SK-N-MC (cell line): ENCODE data around the gene CAPSL.
"Not testable (repeated sequence)": the region's sequence is repeated elsewhere in the genome, so short reads cannot be mapped to it uniquely, and the experiment has no call there.

Experiments used
- DNase-seq: peaks from one replicate; pipeline ENCODE4 v3.0.0-alpha.2; 2011; ENCODE audit warnings: low read depth, low spot score
- H3K27ac ChIP-seq: fragments of 200-600 bp; sonication (generic); 2 replicates; pipeline ENCODE4 v1.5.1; 2016; ENCODE audit warnings: mixed run types
- H3K36me3 ChIP-seq: fragments of 200-600 bp; sonication (generic); 2 replicates; pipeline ENCODE4 v1.6.1; 2017; ENCODE audit warnings: antibody characterized with exemption, low read length, mixed read lengths; ENCODE audit not compliant: insufficient read depth
- H3K4me3 ChIP-seq: fragments of 200-600 bp; sonication (generic); 2 replicates; pipeline ENCODE4 v1.5.1; 2016
- H3K9ac ChIP-seq: fragments of 200-600 bp; sonication (generic); 2 replicates; pipeline ENCODE4 v1.8.0; 2017; ENCODE audit warnings: mixed run types, mixed read lengths; ENCODE audit not compliant: insufficient read length
- H3K9me3 ChIP-seq: fragments of 200-600 bp; sonication (generic); 2 replicates; pipeline ENCODE4 v1.6.1; 2017; ENCODE audit warnings: low read depth, mild to moderate bottlenecking, antibody characterized with exemption, low read length, moderate library complexity, mixed read lengths
- EZH2 ChIP-seq: fragments of 200-600 bp; sonication (generic); IDR thresholded peaks from one replicate; pipeline ENCODE4 v1.6.1; 2017; ENCODE audit warnings: antibody characterized with exemption
- FOXP2 ChIP-seq: optimal IDR thresholded peaks from 2 replicates; pipeline ENCODE3; 2011; ENCODE audit warnings: mild to moderate bottlenecking, moderate library complexity; ENCODE audit not compliant: insufficient read depth; ENCODE audit errors: extremely low read length, control extremely low read depth
- POLR2AphosphoS5 ChIP-seq: IDR thresholded peaks from 2 replicates; pipeline ENCODE4 v1.6.1; 2012; ENCODE audit warnings: mild to moderate bottlenecking, low read depth, low read length, borderline replicate concordance

CAPSL gene

DNA sequence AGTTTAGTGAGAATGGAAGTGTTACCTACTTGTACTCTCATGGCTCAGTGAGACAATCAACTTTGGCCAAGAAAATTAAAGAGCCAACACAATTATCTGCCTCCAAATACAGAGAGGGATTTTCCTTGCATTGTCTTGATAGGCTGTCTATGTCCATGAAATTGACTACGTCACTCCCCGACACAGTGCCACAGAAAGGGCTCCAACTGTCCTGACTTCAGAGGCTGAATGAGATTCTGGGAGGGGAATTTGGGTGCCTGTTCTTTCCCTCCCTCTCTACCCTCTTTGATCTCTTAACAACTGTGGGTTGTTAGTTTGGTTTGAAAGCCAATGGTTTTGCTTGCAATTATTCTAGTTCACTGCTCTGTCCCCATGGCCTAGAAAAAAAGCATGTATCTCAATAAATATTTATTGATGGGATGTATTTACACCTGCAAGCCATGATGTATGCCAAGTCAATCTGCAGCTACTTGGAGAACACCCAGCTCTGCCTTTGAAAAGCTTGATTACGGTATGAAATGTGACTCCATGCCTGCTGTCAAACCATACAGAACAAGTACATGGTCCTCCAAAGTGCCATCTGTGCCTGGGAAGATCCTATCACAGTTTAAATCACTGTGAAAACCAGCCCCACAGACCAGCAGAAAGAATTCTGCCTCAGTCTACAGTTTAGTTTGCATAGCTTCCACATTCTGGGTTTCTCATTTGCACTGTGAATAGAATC is 37.3 kb downstream of the CAPSL start:
- Histone ChIP-seq H3K36me3 (no peaks in the 10 kb centered on the region), H3K9ac (no peak overlapping the region), H3K27ac (no peak overlapping the region), H3K4me3 (no peak overlapping the region), H3K9me3 (no peaks in the 10 kb centered on the region)
- TF ChIP-seq POLR2AphosphoS5 (no peak), EZH2 (no peak), FOXP2 (no peak)
- DNase-seq, result no peak

DNA sequence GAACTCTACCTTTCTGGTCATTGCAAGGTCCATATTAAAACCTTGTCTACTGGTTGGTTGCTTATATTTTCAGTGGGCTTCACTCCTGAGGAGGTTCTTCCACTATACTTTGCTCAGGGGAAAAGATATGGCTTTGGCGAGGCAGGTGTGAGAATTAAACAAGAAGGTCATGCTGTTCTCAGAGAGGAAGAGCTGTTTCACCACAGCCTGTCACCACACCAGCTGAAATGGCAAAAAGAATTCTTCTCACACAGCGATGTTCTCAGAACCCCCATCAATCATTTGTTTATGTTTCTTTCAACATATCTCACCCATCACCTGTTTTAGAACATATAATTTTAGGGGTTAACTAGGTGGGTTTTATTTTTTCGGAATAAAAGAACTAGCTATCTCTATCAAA is 38.6 kb downstream of the CAPSL start:
- Histone ChIP-seq H3K4me3 (no peak overlapping the region), H3K9ac (no peak overlapping the region), H3K27ac (no peak overlapping the region), H3K9me3 (no peaks in the 10 kb centered on the region), H3K36me3 (no peaks in the 10 kb centered on the region)
- DNase-seq, result no peak
- TF ChIP-seq POLR2AphosphoS5, result no peak
- no peak for TF ChIP-seq EZH2
- TF ChIP-seq FOXP2, result no peak

DNA sequence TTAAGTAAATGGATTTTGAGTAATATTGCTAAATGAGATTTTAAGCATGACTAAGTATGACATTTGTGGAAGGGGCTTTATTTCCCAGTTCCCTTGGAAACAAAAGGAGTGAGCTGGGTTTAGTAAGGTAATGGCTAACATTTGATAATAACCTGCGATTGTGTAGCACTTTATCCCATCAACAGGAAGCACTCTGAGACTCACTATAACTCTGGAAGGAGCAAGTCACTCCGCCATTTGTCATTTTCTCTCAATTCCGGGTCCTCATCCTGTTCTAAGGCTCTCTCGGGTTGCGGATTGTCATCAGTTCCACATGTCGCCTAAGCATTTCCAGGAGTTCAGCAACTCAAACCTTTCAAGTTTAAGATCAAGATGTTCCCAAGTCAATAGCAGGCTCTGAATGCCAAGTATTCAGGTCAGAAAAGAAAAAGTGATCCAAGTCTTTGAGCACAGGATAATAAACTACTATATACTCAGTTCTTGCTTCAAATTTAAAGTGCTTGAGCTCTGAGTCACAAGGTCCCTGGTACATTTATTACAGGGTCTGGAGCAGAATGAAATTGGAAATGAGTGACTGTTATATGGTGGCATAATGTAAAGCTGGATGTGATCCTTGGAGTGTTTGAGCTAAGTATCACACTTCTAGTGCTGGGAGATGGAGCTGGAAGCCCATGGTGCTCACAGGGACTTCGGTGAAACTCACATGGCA is 39.3 kb downstream of the CAPSL start:
- Histone ChIP-seq H3K36me3 (no peaks in the 10 kb centered on the region), H3K4me3 (no peak overlapping the region), H3K27ac (no peak overlapping the region), H3K9ac (no peak overlapping the region), H3K9me3 (no peaks in the 10 kb centered on the region)
- DNase-seq, result no peak
- TF ChIP-seq FOXP2, result no peak
- no peak for TF ChIP-seq EZH2
- TF ChIP-seq POLR2AphosphoS5, result no peak

DNA sequence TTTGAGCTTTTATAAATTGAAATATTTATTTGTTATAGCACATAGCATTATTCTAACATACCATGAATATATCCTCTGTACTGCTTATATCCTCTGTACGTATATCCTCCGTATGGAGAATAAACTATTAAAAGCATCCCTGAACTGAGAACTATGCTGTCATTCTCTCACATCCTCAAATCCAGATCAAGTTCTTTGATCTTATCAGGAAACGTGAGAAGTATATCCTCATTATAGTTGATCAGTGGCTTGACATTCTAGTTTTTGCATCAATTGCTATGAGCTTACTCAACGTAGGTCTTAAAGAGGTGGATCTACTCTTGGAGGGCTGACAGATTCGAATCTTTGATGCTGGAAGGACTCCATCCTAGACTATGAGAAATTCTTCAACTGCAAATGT is 44.3 kb downstream of the CAPSL start:
- Histone ChIP-seq H3K27ac (no peak overlapping the region), H3K4me3 (no peak overlapping the region), H3K9ac (no peak overlapping the region), H3K9me3 (no peaks in the 10 kb centered on the region), H3K36me3 (no peaks in the 10 kb centered on the region)
- no peak for TF ChIP-seq FOXP2
- TF ChIP-seq EZH2, result no peak
- TF ChIP-seq POLR2AphosphoS5, result no peak
- no peak for DNase-seq

DNA sequence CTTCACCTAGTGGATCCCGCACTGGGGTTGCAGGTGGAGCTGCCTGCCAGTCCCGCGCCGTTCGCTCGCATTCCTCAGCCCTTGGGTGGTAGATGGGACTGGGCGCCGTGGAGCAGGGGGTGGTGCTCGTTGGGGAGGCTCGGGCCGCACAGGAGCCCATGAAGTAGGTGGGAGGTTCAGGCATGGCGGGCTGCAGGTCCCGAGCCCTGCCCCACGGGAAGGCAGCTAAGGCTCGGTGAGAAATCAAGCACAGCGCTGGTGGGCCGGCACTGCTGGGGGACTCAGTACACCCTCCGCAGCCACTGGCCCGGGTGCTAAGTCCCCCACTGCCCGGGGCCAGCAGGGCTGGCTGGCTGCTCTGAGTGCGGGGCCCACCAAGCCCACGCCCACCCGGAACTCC is 45.6 kb downstream of the CAPSL start:
- DNase-seq, result not testable (repeated sequence)

DNA sequence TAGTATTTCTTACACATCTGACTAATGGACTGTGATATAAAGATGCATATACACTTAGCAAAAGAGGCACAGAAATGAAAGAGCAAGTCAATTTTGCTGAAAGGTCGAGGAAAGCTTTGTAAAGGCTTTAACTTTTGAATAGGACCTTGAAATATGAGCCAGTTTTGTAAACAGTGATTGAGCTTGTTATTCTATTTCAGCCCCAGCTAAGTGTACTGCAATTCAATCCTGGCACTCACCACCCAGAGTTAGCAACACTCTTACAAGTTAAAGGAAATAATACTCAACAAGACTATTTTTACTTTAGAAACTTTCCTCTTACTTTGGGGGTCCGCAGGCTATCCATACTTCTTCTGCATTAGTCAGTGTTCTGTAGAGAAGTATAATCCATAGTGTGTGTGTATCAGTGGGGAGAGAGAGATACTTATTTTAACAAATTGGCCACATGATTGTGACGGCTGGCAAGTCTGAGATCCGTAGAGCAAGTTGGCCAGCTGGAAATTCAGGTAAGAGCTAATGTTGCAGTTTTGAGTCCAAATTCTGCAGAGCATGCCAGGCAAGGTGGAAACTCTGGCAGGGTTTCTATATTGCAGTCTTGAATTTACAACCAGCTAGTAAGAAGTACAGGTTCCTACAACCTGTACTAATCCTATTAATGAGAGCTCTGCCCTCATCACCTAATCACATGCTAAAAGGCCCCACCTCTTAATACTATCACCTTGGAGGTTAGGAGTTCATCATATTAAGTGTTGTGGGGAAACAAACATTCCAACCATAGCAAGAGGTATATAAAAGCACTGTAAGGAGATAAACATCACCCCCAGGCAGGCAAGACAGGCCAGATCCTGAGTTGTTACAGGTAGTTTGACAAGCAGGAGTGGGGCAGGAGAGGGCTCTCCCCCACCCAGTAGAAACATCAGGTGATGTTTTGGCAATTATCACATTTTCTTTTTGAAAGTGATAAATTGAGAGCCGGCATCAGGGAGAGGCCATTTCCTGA is 48.1 kb downstream of the CAPSL start:
- DNase-seq, result no peak
- H3K9ac ChIP-seq, result no peak overlapping the region
- TF ChIP-seq POLR2AphosphoS5, result no peak
- TF ChIP-seq EZH2, result no peak
- TF ChIP-seq FOXP2, result no peak
- H3K4me3 ChIP-seq, result no peak overlapping the region
- no peaks in the 10 kb centered on the region for H3K36me3 ChIP-seq
- no peaks in the 10 kb centered on the region for H3K9me3 ChIP-seq
- no peak overlapping the region for H3K27ac ChIP-seq

More for the DNA sequence above, 45.6 kb downstream of the CAPSL start:
- not testable (repeated sequence) for H3K27ac ChIP-seq, H3K36me3 ChIP-seq, H3K4me3 ChIP-seq, H3K9me3 ChIP-seq, H3K9ac ChIP-seq

DNA sequence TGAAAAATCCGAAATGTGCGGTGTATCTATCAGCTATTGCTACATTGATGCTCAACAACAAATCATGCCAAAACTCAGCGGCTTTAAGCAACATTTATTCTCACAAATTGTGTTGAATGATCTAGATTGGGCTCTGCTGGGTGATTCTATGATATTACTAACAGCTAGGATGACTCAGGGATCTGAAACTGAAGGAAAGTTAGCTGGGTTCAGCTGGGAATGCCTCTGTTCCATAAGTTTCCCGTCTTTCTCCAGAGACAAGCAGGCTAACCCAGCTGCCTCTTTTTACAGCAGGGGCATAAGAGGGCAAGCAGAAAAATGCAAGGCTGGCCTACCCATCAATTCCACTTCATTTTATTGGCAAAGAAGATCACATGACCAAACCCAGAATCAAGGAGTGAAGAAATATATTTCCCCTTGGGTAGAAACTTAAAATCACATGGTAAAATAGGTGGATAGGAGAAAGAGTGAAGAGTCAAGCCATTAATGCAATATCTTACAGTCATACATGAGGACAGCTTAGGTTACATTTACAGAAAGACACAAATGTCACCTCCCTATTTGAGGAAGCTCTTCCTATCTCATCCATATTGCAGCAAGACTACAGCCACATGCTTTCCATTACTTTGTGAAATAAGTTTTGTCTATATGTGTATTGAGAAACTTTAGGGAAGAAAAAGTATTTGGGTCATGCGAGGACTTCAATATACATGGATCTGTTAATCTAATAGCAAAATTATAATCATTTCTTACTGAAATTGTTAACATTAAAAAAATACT is 50.9 kb downstream of the CAPSL start:
- TF ChIP-seq FOXP2 (no peak), POLR2AphosphoS5 (no peak), EZH2 (no peak)
- no peak overlapping the region for H3K27ac ChIP-seq
- no peak overlapping the region for H3K4me3 ChIP-seq
- no peak for DNase-seq
- H3K9ac ChIP-seq, result no peak overlapping the region
- no peaks in the 10 kb centered on the region for H3K36me3 ChIP-seq
- no peaks in the 10 kb centered on the region for H3K9me3 ChIP-seq

DNA sequence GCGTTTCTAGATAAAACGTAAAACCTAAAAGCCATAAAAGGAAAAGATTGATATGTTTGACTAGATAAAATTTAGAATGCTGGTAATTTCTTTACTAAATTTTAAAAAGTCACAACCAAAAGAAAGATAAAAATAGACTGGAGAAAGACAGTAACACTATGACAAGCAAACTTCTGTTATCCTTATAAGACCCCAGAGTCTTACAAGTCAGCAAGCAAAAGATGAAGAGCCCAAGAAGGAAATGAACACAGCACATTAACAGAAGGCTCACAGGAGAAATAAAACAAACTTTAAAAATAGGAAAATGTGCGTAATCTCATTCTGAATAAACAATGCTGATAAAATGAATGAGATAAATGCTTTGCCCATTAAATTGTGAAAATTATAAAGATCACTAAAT is 52.0 kb downstream of the CAPSL start:
- H3K27ac ChIP-seq, result no peak overlapping the region
- H3K9ac ChIP-seq, result no peak overlapping the region
- DNase-seq, result no peak
- TF ChIP-seq EZH2 (no peak), POLR2AphosphoS5 (no peak), FOXP2 (no peak)
- H3K9me3 ChIP-seq, result no peaks in the 10 kb centered on the region
- no peaks in the 10 kb centered on the region for H3K36me3 ChIP-seq
- no peak overlapping the region for H3K4me3 ChIP-seq
